ENCODE results near the gene RPS28.
"Not testable (repeated sequence)": the region's sequence is repeated elsewhere in the genome, so short reads cannot be mapped to it uniquely, and the experiment has no call there.

The RPS28 gene

GRCh38 chr19:8342316-8342683, 21.0 kb downstream of the RPS28 start:
- Histone ChIP-seq H3K4me1 (peaks cover 2% of the 10 kb centered on the region), H3K9me3 (no peaks in the 10 kb centered on the region), H3K4me3 (no peak overlapping the region; the same call in 1 of the 2 replicates), H3K27me3 (ENCODE audit: low read depth) (no peaks in the 10 kb centered on the region), H3K36me3 (replicated peaks) (no peaks in the 10 kb centered on the region)
- DNase-seq (ENCODE audit: low spot score in 2 of 2): no peak
- in situ Hi-C loops (cut with MboI; ENCODE audit: low sequenced_read_pairs): no loop called here

GRCh38 chr19:8342684-8343482, 21.6 kb downstream of the RPS28 start, which contains the start of gene KANK3:
KANK3 (minus strand) TSS chr19:8343262; CDS start chr19:8337828, 5,434 bp downstream.
- in situ Hi-C loops (cut with MboI; ENCODE audit: low sequenced_read_pairs): no loop called here
- DNase-seq (ENCODE audit: low spot score in 2 of 2): peak; percentile 93 to 99
- peak within 1 kb of the TSS; percentile 58 for H3K4me3 ChIP-seq

GRCh38 chr19:8343483-8343844, 22.2 kb downstream of the RPS28 start:
- Histone ChIP-seq H3K27me3 (ENCODE audit: low read depth) (no peaks in the 10 kb centered on the region), H3K4me1 (peaks cover 7% of the 10 kb centered on the region), H3K36me3 (replicated peaks) (no peaks in the 10 kb centered on the region), H3K9me3 (no peaks in the 10 kb centered on the region), H3K4me3 (peak overlapping the region; percentile 58)
- in situ Hi-C loops (cut with MboI; ENCODE audit: low sequenced_read_pairs): no loop called here
- no peak for DNase-seq (ENCODE audit: low spot score in 2 of 2)

More at GRCh38 chr19:8342684-8343482, 21.6 kb downstream of the RPS28 start, which contains the start of gene KANK3:
- Histone ChIP-seq H3K27me3 (ENCODE audit: low read depth) (no peaks in the 10 kb centered on the region), H3K36me3 (replicated peaks) (no peaks in the 10 kb centered on the region), H3K9me3 (no peaks in the 10 kb centered on the region), H3K4me1 (peaks cover 5% of the 10 kb centered on the region)

GRCh38 chr19:8349629-8350372, 28.5 kb downstream of the RPS28 start:
- in situ Hi-C loops (cut with MboI; ENCODE audit: low sequenced_read_pairs); H3K36me3 ChIP-seq (replicated peaks); H3K27me3 ChIP-seq (ENCODE audit: low read depth); DNase-seq (ENCODE audit: low spot score in 2 of 2); H3K9me3 ChIP-seq; H3K4me3 ChIP-seq: not testable (repeated sequence)
- peaks cover 15% of the 10 kb centered on the region for H3K4me1 ChIP-seq

GRCh38 chr19:8352134-8352827, 31.0 kb downstream of the RPS28 start:
- Histone ChIP-seq H3K36me3 (replicated peaks) (no peaks in the 10 kb centered on the region), H3K27me3 (ENCODE audit: low read depth) (no peaks in the 10 kb centered on the region), H3K4me1 (peaks cover 15% of the 10 kb centered on the region), H3K9me3 (no peaks in the 10 kb centered on the region), H3K4me3 (no peak overlapping the region; the same call in 1 of the 2 replicates)
- in situ Hi-C loops (cut with MboI; ENCODE audit: low sequenced_read_pairs): no loop called here
- DNase-seq (ENCODE audit: low spot score in 2 of 2): peak; percentile 22 to 46

- H3K36me3 ChIP-seq (replicated peaks); H3K9me3 ChIP-seq; H3K4me3 ChIP-seq; H3K27me3 ChIP-seq (ENCODE audit: low read depth); in situ Hi-C loops (cut with MboI; ENCODE audit: low sequenced_read_pairs): not testable (repeated sequence)
- peak in 1 of 2 experiments; percentile 39 for DNase-seq (ENCODE audit: low spot score in 2 of 2)
- peaks cover 13% of the 10 kb centered on the region for H3K4me1 ChIP-seq
Measured at GRCh38 chr19:8352845-8353244, 31.5 kb downstream of the RPS28 start.

- in situ Hi-C loops (cut with MboI; ENCODE audit: low sequenced_read_pairs): no loop called here
- no peak for DNase-seq (ENCODE audit: low spot score in 2 of 2)
- H3K4me3 ChIP-seq: no peak overlapping the region
- H3K9me3 ChIP-seq: no peaks in the 10 kb centered on the region
- no peaks in the 10 kb centered on the region for H3K36me3 ChIP-seq (replicated peaks)
- H3K27me3 ChIP-seq (ENCODE audit: low read depth): no peaks in the 10 kb centered on the region
- H3K4me1 ChIP-seq: peaks cover 10% of the 10 kb centered on the region
Measured at GRCh38 chr19:8355631-8356402, 34.5 kb downstream of the RPS28 start.

GRCh38 chr19:8357007-8357521, 35.8 kb downstream of the RPS28 start:
- no peak for DNase-seq (ENCODE audit: low spot score in 2 of 2)
- H3K27me3 ChIP-seq (ENCODE audit: low read depth): no peaks in the 10 kb centered on the region
- no peaks in the 10 kb centered on the region for H3K36me3 ChIP-seq (replicated peaks)
- H3K9me3 ChIP-seq: no peaks in the 10 kb centered on the region
- H3K4me1 ChIP-seq: peaks cover 10% of the 10 kb centered on the region
- in situ Hi-C loops (cut with MboI; ENCODE audit: low sequenced_read_pairs): no loop called here
- no peak overlapping the region for H3K4me3 ChIP-seq

GRCh38 chr19:8358948-8359347, 37.7 kb downstream of the RPS28 start:
- Histone ChIP-seq H3K4me1 (peaks cover 3% of the 10 kb centered on the region), H3K27me3 (ENCODE audit: low read depth) (peaks cover 7% of the 10 kb centered on the region), H3K36me3 (replicated peaks) (no peaks in the 10 kb centered on the region), H3K4me3 (no peak overlapping the region), H3K9me3 (peaks cover 2% of the 10 kb centered on the region; the same call in 1 of the 2 replicates)
- no peak for DNase-seq (ENCODE audit: low spot score in 2 of 2)
- in situ Hi-C loops (cut with MboI; ENCODE audit: low sequenced_read_pairs): no loop called here

- H3K9me3 ChIP-seq: peaks cover 2% of the 10 kb centered on the region; the same call in 1 of the 2 replicates
- peaks cover 3% of the 10 kb centered on the region for H3K4me1 ChIP-seq
- no peak for DNase-seq (ENCODE audit: low spot score in 2 of 2)
- peaks cover 19% of the 10 kb centered on the region for H3K27me3 ChIP-seq (ENCODE audit: low read depth)
- in situ Hi-C loops (cut with MboI; ENCODE audit: low sequenced_read_pairs): no loop called here
- H3K36me3 ChIP-seq (replicated peaks): no peaks in the 10 kb centered on the region
- no peak overlapping the region for H3K4me3 ChIP-seq
Measured at GRCh38 chr19:8360196-8360595, 38.9 kb downstream of the RPS28 start.

- no peak for DNase-seq (ENCODE audit: low spot score in 2 of 2)
Measured at GRCh38 chr19:8361921-8362793, 40.9 kb downstream of the RPS28 start.

More at GRCh38 chr19:8361921-8362793, 40.9 kb downstream of the RPS28 start:
- H3K27me3 ChIP-seq (ENCODE audit: low read depth): peaks cover 22% of the 10 kb centered on the region
- no peaks in the 10 kb centered on the region for H3K36me3 ChIP-seq (replicated peaks)
- in situ Hi-C loops (cut with MboI; ENCODE audit: low sequenced_read_pairs): no loop called here
- no peak overlapping the region for H3K4me3 ChIP-seq
- H3K9me3 ChIP-seq: peaks cover 2% of the 10 kb centered on the region; the same call in 1 of the 2 replicates
- peaks cover 6% of the 10 kb centered on the region for H3K4me1 ChIP-seq

Measured in HAP-1 (cell line).